Measurements from ENCODE around the gene PHF20. TPM values are rescaled to one million over a fixed set of nuclear protein-coding genes. Genes with fewer than 3 reads are reported as not detected.

Gene PHF20
- total RNA-seq, 1 experiment from 2014 or later = 65.8 TPM

GRCh38 chr20:35963878-35964277 lies 192.1 kb downstream of the PHF20 start (continued):
- no peak for TF ChIP-seq ZNF317 (CRISPR knock-in tag; IDR thresholded peaks at IDR 0.05; ENCODE audit: borderline replicate concordance, low read depth)
- no peak for TF ChIP-seq CDX4 (CRISPR knock-in tag; IDR thresholded peaks at IDR 0.05; ENCODE audit: borderline replicate concordance)
- no peak for TF ChIP-seq FOXP1 (CRISPR knock-in tag; IDR thresholded peaks at IDR 0.05; ENCODE audit: borderline replicate concordance)
- no peak for TF ChIP-seq ZNF263 (CRISPR knock-in tag; IDR thresholded peaks at IDR 0.05; ENCODE audit: low read depth)
- no peak for TF ChIP-seq ZBTB43 (CRISPR knock-in tag; IDR thresholded peaks at IDR 0.05)
- no peak for TF ChIP-seq FOXJ3 (CRISPR knock-in tag; IDR thresholded peaks at IDR 0.05; ENCODE audit: borderline replicate concordance)

GRCh38 chr20:35967979-35968640 lies 196.3 kb downstream of the PHF20 start, which contains the start of gene CNBD2:
CNBD2 (plus strand) TSS chr20:35968590; CDS start chr20:35968763, 173 bp downstream.
- ChIA-PET CTCF (interaction anchor here (0.5 to 3.1 kb wide), 8 partner anchors 10 to 234 kb away, joined by 3 to 27 read pairs (median 5); partner anchors contain the start of gene SCAND1), POLR2A (interaction anchor here (2.0 kb wide), 1 partner anchor 14 kb away, joined by 8 read pairs; the partner anchor contains the start of gene SCAND1)
- Mint-ChIP-seq H3K27me3 (ENCODE audit: low read depth) (no peaks in the 10 kb centered on the region; the same call in 1 of the 2 replicates), H3K4me1 (peaks cover 11% of the 10 kb centered on the region), H3K27ac (no peak within 1 kb of the TSS), H3K4me3 (no peak within 1 kb of the TSS), H3K9me3 (peaks cover 11% of the 10 kb centered on the region), H3K36me3 (no peaks in the 10 kb centered on the region)
- ATAC-seq (peak; percentile 79), DNase-seq (ENCODE audit: low spot score) (no peak)
- TF ChIP-seq ZNF121 (CRISPR knock-in tag; IDR thresholded peaks at IDR 0.05) (no peak), USF1 (CRISPR knock-in tag; IDR thresholded peaks at IDR 0.05) (no peak), HMGXB4 (CRISPR knock-in tag; IDR thresholded peaks at IDR 0.05) (no peak)

- CTCF ChIA-PET = interaction anchor here (1.0 to 3.1 kb wide), 4 partner anchors 15 to 234 kb away, joined by 4 to 27 read pairs (median 14); partner anchors contain the start of gene SCAND1
- no peak for TF ChIP-seq TEAD1 (CRISPR knock-in tag; IDR thresholded peaks at IDR 0.05)
- TF ChIP-seq FOXJ3 (CRISPR knock-in tag; IDR thresholded peaks at IDR 0.05; ENCODE audit: borderline replicate concordance) = no peak
- H3K27ac Mint-ChIP-seq = no peak overlapping the region
- DNase-seq (ENCODE audit: low spot score) = no peak
- H3K36me3 Mint-ChIP-seq = no peaks in the 10 kb centered on the region
- POLR2A ChIA-PET = interaction anchor here (2.0 kb wide), 1 partner anchor 15 kb away, joined by 8 read pairs; the partner anchor contains the start of gene SCAND1
- no peak overlapping the region for H3K4me3 Mint-ChIP-seq
- H3K27me3 Mint-ChIP-seq (ENCODE audit: low read depth) = no peaks in the 10 kb centered on the region; the same call in 1 of the 2 replicates
- peaks cover 11% of the 10 kb centered on the region for H3K4me1 Mint-ChIP-seq
- ATAC-seq = no peak
- H3K9me3 Mint-ChIP-seq = peaks cover 11% of the 10 kb centered on the region
Observed at GRCh38 chr20:35968930-35969329, 197.1 kb downstream of the PHF20 start.

GRCh38 chr20:35971981-35972380 lies 200.2 kb downstream of the PHF20 start:
- no peak overlapping the region for H3K27ac Mint-ChIP-seq
- no peak overlapping the region for H3K4me3 Mint-ChIP-seq
- TF ChIP-seq ZNF263 (CRISPR knock-in tag; IDR thresholded peaks at IDR 0.05; ENCODE audit: low read depth) (no peak), FOXJ3 (CRISPR knock-in tag; IDR thresholded peaks at IDR 0.05; ENCODE audit: borderline replicate concordance) (no peak), ZNF425 (CRISPR knock-in tag; conservative IDR thresholded peaks at IDR 0.05) (no peak), ZNF512 (CRISPR knock-in tag; IDR thresholded peaks at IDR 0.05; ENCODE audit: borderline replicate concordance) (no peak), ZNF317 (CRISPR knock-in tag; IDR thresholded peaks at IDR 0.05; ENCODE audit: borderline replicate concordance, low read depth) (no peak)
- ChIA-PET POLR2A (no interaction called here), CTCF (interaction anchor here (1.4 kb wide), 1 partner anchor 21 kb away, joined by 6 read pairs; no protein-coding TSS in a partner anchor)
- H3K27me3 Mint-ChIP-seq (ENCODE audit: low read depth) = no peaks in the 10 kb centered on the region; the same call in 1 of the 2 replicates
- no peak for ATAC-seq
- no peak for DNase-seq (ENCODE audit: low spot score)
- H3K36me3 Mint-ChIP-seq = no peaks in the 10 kb centered on the region
- peaks cover 11% of the 10 kb centered on the region for H3K4me1 Mint-ChIP-seq
- H3K9me3 Mint-ChIP-seq = peaks cover 14% of the 10 kb centered on the region
